HG03342 (cell line): Measurements from ENCODE around the gene SLC22A1.
A peak's percentile ranks its signal among the peaks of the same experiment; 100 is the strongest.
"Not testable (repeated sequence)": the region's sequence is repeated elsewhere in the genome, so short reads cannot be mapped to it uniquely, and the experiment has no call there.

ENCODE experiments used
- ATAC-seq: cut with Tn5 transposase; IDR thresholded peaks from one replicate; pipeline ENCODE4 v1.9.1; 2021; ENCODE audit warnings: mild to moderate bottlenecking, moderate library complexity; ENCODE audit not compliant: unreplicated experiment

The SLC22A1 gene

GRCh38 chr6:160137130-160137988 lies 15.7 kb downstream of the SLC22A1 start:
- no peak for ATAC-seq

GRCh38 chr6:160137989-160138835 lies 16.6 kb downstream of the SLC22A1 start:
- ATAC-seq: peak; percentile 71

GRCh38 chr6:160138839-160139419 lies 17.3 kb downstream of the SLC22A1 start:
- no peak for ATAC-seq

- no peak for ATAC-seq
These were observed 17.8 kb downstream of the SLC22A1 start for GRCh38 chr6:160139420-160139851.

- not testable (repeated sequence) for ATAC-seq
These were observed 18.9 kb downstream of the SLC22A1 start for GRCh38 chr6:160140493-160140892.

- ATAC-seq: no peak
These were observed 19.5 kb downstream of the SLC22A1 start for GRCh38 chr6:160141001-160141726.

GRCh38 chr6:160142115-160142715 lies 20.6 kb downstream of the SLC22A1 start:
- no peak for ATAC-seq

GRCh38 chr6:160146454-160147145 lies 25.0 kb downstream of the SLC22A1 start:
- no peak for ATAC-seq

GRCh38 chr6:160147146-160147536 lies 25.5 kb downstream of the SLC22A1 start:
- ATAC-seq: no peak

GRCh38 chr6:160154471-160154870 lies 32.9 kb downstream of the SLC22A1 start:
- no peak for ATAC-seq

- ATAC-seq: no peak
These were observed 35.2 kb downstream of the SLC22A1 start for GRCh38 chr6:160156842-160157241.

GRCh38 chr6:160160450-160160849 lies 38.8 kb downstream of the SLC22A1 start:
- no peak for ATAC-seq

- no peak for ATAC-seq
These were observed 39.5 kb downstream of the SLC22A1 start for GRCh38 chr6:160160929-160161646.

- no peak for ATAC-seq
These were observed 40.0 kb downstream of the SLC22A1 start for GRCh38 chr6:160161647-160161986.

GRCh38 chr6:160162030-160162566 lies 40.5 kb downstream of the SLC22A1 start:
- ATAC-seq: no peak

GRCh38 chr6:160163425-160163824 lies 41.8 kb downstream of the SLC22A1 start:
- ATAC-seq: no peak

- no peak for ATAC-seq
These were observed 42.3 kb downstream of the SLC22A1 start for GRCh38 chr6:160163912-160164311.

- ATAC-seq: not testable (repeated sequence)
These were observed 44.3 kb downstream of the SLC22A1 start for GRCh38 chr6:160165928-160166327.
